ENCODE measurements around the gene COG8.
A peak's percentile ranks its signal among the peaks of the same experiment; 100 is the strongest.
"Not testable (repeated sequence)": the region's sequence is repeated elsewhere in the genome, so short reads cannot be mapped to it uniquely, and the experiment has no call there.

COG8 gene, protein sequence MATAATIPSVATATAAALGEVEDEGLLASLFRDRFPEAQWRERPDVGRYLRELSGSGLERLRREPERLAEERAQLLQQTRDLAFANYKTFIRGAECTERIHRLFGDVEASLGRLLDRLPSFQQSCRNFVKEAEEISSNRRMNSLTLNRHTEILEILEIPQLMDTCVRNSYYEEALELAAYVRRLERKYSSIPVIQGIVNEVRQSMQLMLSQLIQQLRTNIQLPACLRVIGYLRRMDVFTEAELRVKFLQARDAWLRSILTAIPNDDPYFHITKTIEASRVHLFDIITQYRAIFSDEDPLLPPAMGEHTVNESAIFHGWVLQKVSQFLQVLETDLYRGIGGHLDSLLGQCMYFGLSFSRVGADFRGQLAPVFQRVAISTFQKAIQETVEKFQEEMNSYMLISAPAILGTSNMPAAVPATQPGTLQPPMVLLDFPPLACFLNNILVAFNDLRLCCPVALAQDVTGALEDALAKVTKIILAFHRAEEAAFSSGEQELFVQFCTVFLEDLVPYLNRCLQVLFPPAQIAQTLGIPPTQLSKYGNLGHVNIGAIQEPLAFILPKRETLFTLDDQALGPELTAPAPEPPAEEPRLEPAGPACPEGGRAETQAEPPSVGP

GRCh38 chr16:69339289-69340094 lies at the start of gene COG8, which contains the start of gene NIP7:
Gene COG8, minus strand, starts transcription at chr16:69339564. Its CDS starts 12 bp downstream, at chr16:69339552.
Gene NIP7, plus strand, starts transcription at chr16:69339772. Its CDS starts 58 bp downstream, at chr16:69339830.
- peak; percentile 97 for DNase-seq (ENCODE audit: low spot score)

DNA sequence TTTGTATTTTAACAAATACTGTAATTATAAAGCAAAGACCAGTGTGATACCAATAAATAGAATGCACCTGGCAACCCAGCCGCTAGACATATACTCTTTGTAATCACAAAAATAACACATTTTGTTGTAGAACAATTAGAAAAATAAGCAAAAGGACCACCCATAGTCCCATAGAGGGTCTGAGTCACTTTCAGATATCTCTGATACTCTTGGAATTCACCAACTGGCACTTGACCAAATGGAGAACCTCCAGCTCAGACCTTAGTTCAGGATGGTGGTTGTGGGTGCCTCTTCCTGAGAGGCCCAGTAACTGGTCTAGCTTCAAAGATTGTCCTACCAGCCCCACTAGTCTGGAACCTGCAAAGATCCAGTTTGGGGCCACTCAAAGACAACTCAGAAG lies 47.2 kb upstream of the COG8 start:
- peak; percentile 5 for DNase-seq (ENCODE audit: low spot score)

GRCh38 chr16:69384974-69385373 lies 45.6 kb upstream of the COG8 start:
- no peak for DNase-seq (ENCODE audit: low spot score)

DNA sequence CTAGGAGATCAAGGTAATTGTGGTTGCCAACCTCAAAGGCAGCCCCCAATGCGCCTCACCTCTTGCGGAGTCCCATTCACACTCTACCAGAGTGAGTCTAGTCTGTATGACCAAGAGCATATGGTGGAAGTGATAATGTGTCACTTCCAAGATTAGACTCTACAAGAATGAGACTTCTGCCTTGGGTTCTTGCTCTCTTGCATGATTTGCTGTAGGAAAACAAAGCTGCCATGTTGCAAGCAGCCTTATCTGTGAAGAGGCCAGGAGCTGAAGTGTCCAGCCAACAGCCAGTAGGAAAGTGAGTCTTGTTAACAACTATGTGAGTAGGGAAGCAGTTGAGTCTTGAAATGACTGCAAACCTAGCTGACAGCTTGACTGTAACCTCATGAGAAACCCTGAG lies 43.1 kb upstream of the COG8 start:
- DNase-seq (ENCODE audit: low spot score), result no peak

GRCh38 chr16:69381231-69381630 lies 41.9 kb upstream of the COG8 start:
- DNase-seq (ENCODE audit: low spot score), result no peak

DNA sequence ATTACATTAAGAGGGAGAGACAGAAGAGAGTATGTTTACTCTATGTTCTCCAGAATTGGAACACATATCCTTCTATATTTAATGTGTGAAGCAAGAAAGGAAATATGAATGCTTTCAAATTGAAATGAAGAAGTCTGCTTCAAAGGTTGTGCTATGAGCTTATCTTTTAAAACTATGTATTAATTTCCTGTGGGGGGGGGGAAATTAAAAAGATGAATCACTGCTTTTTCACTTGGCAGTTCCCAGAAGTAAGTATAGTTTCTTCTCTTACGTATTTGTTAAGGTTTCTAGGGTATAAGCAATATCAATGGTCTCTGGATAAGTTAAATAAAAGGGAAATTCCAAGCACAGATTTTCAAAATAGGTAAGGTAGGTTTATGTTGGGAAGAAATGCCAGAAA lies 39.4 kb upstream of the COG8 start:
- DNase-seq (ENCODE audit: low spot score), result no peak

- DNase-seq (ENCODE audit: low spot score), result no peak
These were observed 38.7 kb upstream of the COG8 start for GRCh38 chr16:69378036-69378435.

DNA sequence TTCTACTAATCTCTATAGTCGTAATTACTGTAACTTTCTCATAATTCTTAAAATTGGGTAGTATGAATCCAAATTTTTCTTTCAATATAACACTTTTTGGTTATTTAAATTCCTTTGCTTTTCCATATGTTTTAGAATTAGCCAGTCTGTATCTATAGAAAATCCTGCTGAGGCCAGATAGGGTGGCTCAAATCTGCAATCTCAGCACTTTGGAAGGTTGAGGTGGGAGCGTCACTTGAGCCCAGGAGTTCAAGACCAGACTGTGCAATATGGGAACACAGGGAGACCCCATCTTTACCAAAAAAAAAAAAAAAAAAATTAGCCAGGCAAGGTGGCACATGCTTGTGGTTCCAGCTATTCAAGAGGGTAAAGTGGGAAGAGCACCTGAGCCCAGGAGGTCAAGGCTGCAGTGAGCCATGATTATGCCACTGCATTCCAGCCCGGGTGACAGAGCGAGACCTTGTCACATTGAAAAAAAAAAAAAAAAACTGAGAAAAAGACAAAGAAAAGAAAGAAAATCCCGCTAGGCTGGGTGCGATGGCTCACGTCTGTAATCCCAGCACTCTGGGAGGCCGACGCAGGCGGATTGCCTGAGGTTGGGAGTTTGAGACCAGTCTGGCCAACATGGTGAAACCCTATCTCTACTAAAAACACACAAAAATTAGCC lies 37.2 kb upstream of the COG8 start:
- no peak for DNase-seq (ENCODE audit: low spot score)

DNA sequence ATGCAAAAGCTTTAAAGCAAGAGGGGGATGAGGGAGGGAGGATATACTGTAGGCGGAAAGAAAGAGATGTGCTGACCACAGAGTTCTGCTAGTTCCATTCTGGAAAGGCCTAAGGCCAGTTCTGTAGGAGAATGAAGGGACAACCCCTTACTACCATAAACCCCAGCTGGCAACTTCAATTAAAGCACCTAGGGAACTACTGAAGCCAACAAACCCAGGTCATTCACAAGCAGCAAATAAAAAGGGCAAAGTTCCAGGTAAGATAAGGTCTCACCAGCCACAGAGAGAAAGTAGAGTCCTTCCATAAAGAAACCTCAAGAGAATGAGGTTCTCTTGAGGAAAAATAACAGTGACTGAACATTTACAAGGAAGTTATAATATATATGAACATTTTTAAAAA lies 33.7 kb upstream of the COG8 start:
- DNase-seq (ENCODE audit: low spot score), result no peak

DNA sequence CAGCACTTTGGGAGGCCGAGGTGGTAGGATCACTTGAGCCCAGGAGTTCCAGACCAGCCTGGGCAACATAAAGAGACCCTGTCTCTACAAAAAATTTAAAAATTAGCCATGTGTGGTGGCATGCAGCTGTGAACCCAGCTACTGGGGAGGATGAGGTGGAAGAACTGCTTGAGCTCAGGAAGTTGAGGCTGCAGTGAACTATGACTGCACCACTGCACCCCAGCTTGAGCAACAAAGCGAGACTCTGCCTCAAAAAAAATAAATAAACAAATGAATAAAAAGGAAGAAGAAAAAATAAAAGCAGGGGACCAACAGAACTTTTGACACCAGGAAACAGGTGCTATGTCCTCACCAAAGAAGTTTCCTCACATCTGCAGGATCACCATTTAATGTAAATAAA lies 32.2 kb upstream of the COG8 start:
- no peak for DNase-seq (ENCODE audit: low spot score)

- no peak for DNase-seq (ENCODE audit: low spot score)
These were observed 29.5 kb upstream of the COG8 start for GRCh38 chr16:69368866-69369265.

DNA sequence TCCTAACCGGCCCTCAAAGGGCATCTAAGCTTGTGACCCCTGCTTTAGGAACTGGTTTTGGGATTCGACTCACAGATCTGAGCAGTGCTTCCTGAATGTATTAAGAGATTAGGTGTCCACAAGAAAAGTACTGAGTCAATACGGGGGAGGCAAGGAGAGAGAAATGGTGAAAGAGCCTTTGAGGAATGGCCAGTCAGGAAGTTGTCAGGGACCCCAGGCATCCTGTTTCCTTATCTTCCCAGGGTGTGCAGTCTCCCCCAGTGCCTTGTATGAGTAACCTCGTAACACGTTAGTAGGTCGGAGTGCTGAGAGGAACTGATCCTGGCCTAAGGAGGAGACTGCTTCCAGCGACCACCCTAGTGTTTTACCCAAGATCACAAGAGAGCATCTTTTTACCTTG lies 28.6 kb upstream of the COG8 start:
- DNase-seq (ENCODE audit: low spot score), result no peak

DNA sequence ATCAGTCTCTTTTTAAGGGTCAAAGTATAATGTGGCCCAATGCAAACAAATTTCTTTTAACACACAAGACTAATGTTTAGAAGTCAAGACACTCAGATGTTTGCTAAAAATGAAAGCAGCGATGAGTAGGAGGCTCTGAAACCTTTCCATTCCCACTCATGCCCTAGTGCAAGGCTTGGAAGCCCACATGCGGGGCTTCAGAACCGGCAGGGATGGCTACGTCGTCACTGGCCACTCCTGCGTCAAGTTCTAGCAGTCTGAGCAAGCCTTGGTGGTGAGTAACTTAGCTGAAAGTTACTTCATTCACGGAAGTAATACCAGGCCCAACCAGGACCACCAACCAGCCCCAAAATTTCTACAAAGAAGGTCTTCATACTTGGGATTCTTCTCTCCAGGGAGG lies 27.1 kb upstream of the COG8 start:
- DNase-seq (ENCODE audit: low spot score), result no peak

DNA sequence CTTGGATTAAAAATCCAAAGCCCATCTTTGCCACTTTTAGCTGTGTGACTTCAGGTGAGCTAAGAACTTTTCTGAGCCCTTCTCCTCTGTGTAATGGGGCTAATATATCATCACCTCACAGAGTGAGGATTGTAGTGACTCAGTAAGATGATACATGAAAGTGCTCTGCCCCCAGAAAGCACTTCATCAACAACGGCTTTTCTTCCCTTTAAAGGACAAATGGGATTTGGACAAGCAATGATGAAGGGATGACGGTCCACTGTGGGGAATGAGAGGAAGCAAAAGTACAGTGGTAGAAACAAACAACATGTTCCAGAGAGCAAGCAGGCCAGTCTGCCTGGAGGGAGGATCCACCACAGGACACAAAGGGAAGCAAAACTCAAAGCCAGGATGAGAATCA lies 26.5 kb upstream of the COG8 start:
- no peak for DNase-seq (ENCODE audit: low spot score)

DNA sequence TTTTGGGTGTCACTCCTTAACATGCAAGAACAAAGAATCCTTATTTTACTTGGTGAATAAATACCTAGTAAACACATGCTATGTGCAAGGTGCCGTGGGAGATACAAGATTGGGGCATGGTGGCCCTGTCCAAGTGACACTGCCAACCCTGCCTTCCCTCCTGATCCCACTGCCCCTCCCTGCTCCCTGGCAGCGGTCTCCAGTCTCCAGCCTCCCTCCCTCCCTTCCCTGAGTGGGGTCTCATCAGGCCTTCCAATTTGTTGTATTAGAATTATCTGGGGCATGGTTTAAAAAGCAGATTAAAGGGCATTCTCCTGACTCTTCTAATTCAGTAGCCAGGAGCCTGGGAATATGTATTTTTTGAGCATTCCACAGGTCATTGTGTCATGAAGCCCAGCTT lies 24.7 kb upstream of the COG8 start:
- DNase-seq (ENCODE audit: low spot score), result no peak

DNA sequence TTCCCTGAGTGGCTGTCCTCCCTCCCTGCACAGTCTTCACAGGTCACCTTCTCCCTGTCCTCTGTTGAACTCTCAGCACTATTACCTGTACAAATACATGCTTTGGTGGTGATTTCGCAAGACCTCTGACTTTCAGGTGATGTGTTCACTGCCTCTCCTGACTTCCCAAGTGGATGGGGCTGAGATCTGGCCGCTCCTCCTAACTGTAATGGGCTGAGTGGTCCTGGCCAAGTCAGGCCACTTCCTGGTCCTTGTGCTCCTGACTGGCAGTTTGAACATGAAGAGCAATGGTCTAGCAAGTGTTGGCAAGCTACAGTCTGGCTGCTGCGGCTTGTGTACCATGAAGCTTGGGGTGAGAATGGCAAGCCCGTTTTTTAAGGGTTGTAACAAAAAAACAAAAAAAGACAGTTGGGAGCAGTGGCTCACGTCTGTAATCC lies 23.9 kb upstream of the COG8 start:
- no peak for DNase-seq (ENCODE audit: low spot score)

- not testable (repeated sequence) for DNase-seq (ENCODE audit: low spot score)
These were observed 20.7 kb upstream of the COG8 start for GRCh38 chr16:69360070-69360469.

DNA sequence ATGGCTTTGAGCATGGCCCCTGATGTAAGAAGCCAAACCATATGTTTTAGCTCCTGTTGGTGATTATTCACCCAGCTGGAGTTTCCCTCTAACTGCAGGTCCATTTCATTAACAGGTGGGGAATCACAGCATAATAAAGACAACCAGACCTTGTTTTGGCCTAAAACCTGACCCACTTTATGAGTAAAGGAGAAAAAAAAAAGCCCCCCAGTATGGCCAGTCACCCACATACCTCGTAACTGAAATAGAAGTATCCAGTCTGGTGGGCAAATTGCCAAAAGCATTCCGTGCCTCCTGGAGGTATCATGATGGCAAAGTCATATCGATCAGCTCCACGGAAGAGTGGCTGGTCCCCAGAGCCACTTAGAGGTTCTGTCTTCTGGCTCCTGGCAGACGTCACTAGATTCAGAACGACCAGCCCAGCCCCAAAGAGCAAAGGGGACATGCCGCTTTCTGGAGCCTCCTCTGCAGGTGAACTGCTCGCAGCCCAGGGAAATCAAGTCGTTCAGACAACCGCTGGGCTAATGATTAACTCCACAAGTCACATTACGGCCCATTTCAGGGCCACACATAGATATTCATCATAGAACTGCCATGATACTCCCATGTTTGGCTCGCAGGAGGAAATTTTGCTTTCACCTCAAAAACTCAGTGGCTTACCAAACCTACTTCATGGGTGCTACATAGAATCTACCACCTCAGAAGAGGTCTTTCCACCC lies 12.1 kb upstream of the COG8 start, which contains the start of gene TMED6:
TMED6 (minus strand) TSS at position 478 of the 719 bp plus-strand sequence; CDS start at position 445, 33 bp downstream.
- no peak for DNase-seq (ENCODE audit: low spot score)

- DNase-seq (ENCODE audit: low spot score), result no peak
These were observed 11.3 kb upstream of the COG8 start for GRCh38 chr16:69350536-69351133.

DNA sequence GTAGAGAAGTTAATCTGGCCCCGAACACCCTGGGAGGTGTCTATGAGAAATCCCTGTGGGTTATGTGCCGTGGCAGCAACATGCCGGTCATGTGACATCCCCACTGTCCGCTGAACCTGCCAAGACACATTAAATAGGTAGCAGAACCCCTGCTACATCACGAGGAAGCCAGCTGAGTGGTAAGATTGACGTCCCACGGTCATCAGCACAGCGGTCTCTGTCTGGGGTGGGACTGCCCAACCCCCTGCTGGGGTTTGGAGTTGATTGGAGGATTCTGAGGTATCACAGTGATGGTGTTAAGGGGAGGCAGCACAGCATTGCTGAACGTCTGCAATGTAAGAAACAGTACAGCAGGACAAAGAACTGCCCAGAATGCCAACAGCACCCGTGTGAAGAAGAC lies 10.2 kb upstream of the COG8 start:
- no peak for DNase-seq (ENCODE audit: low spot score)

GRCh38 chr16:69348222-69348621 lies 8.9 kb upstream of the COG8 start:
- no peak for DNase-seq (ENCODE audit: low spot score)

All from AG08395 (cell line).